ENCODE results near the gene OSBPL9.

DNA sequence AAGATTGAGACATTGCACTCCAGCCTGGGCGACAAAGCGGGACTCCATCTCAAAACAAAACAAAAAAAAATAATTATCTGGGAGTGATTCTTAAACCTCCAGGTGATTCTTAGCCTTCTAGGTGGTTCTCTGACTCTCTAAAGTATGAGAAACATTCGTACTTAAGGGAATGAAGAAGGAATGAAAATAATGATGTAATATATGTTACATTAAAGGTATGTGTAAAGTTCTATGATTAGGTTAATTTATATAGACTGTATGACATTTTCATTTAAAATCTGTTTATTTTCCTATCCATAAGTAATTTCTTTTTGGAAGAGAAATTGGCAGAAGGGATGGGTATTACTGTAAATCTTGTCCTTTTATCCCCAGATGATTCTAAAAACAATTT lies 34.7 kb downstream of the OSBPL9 start:
- TF ChIP-seq, protein P1, sequence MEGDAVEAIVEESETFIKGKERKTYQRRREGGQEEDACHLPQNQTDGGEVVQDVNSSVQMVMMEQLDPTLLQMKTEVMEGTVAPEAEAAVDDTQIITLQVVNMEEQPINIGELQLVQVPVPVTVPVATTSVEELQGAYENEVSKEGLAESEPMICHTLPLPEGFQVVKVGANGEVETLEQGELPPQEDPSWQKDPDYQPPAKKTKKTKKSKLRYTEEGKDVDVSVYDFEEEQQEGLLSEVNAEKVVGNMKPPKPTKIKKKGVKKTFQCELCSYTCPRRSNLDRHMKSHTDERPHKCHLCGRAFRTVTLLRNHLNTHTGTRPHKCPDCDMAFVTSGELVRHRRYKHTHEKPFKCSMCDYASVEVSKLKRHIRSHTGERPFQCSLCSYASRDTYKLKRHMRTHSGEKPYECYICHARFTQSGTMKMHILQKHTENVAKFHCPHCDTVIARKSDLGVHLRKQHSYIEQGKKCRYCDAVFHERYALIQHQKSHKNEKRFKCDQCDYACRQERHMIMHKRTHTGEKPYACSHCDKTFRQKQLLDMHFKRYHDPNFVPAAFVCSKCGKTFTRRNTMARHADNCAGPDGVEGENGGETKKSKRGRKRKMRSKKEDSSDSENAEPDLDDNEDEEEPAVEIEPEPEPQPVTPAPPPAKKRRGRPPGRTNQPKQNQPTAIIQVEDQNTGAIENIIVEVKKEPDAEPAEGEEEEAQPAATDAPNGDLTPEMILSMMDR (conservative IDR thresholded peaks at IDR 0.05; ENCODE audit: low read depth in 2 of 2): no peak
- TF ChIP-seq POLR2AphosphoS5 (IDR thresholded peaks at IDR 0.05; ENCODE audit: low read depth) (no peak), CREB1 (CRISPR knock-in tag; IDR thresholded peaks at IDR 0.05; ENCODE audit: low read depth) (no peak), EZH2 (IDR thresholded peaks at IDR 0.05; ENCODE audit: low read depth, unreplicated experiment) (no peak), JUNB (IDR thresholded peaks at IDR 0.05; ENCODE audit: unreplicated experiment) (no peak), EZH2phosphoT487 (IDR thresholded peaks at IDR 0.05; ENCODE audit: unreplicated experiment) (no peak), ZNF331 (CRISPR knock-in tag; IDR thresholded peaks at IDR 0.05; ENCODE audit: low read depth) (no peak), STAT1 (IDR thresholded peaks at IDR 0.05; ENCODE audit: unreplicated experiment) (no peak), ZNF114 (CRISPR knock-in tag; IDR thresholded peaks at IDR 0.05) (no peak)
- TF ChIP-seq, protein P2, sequence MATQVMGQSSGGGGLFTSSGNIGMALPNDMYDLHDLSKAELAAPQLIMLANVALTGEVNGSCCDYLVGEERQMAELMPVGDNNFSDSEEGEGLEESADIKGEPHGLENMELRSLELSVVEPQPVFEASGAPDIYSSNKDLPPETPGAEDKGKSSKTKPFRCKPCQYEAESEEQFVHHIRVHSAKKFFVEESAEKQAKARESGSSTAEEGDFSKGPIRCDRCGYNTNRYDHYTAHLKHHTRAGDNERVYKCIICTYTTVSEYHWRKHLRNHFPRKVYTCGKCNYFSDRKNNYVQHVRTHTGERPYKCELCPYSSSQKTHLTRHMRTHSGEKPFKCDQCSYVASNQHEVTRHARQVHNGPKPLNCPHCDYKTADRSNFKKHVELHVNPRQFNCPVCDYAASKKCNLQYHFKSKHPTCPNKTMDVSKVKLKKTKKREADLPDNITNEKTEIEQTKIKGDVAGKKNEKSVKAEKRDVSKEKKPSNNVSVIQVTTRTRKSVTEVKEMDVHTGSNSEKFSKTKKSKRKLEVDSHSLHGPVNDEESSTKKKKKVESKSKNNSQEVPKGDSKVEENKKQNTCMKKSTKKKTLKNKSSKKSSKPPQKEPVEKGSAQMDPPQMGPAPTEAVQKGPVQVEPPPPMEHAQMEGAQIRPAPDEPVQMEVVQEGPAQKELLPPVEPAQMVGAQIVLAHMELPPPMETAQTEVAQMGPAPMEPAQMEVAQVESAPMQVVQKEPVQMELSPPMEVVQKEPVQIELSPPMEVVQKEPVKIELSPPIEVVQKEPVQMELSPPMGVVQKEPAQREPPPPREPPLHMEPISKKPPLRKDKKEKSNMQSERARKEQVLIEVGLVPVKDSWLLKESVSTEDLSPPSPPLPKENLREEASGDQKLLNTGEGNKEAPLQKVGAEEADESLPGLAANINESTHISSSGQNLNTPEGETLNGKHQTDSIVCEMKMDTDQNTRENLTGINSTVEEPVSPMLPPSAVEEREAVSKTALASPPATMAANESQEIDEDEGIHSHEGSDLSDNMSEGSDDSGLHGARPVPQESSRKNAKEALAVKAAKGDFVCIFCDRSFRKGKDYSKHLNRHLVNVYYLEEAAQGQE (IDR thresholded peaks at IDR 0.05; ENCODE audit: unreplicated experiment): no peak
- TF ChIP-seq, protein P3, sequence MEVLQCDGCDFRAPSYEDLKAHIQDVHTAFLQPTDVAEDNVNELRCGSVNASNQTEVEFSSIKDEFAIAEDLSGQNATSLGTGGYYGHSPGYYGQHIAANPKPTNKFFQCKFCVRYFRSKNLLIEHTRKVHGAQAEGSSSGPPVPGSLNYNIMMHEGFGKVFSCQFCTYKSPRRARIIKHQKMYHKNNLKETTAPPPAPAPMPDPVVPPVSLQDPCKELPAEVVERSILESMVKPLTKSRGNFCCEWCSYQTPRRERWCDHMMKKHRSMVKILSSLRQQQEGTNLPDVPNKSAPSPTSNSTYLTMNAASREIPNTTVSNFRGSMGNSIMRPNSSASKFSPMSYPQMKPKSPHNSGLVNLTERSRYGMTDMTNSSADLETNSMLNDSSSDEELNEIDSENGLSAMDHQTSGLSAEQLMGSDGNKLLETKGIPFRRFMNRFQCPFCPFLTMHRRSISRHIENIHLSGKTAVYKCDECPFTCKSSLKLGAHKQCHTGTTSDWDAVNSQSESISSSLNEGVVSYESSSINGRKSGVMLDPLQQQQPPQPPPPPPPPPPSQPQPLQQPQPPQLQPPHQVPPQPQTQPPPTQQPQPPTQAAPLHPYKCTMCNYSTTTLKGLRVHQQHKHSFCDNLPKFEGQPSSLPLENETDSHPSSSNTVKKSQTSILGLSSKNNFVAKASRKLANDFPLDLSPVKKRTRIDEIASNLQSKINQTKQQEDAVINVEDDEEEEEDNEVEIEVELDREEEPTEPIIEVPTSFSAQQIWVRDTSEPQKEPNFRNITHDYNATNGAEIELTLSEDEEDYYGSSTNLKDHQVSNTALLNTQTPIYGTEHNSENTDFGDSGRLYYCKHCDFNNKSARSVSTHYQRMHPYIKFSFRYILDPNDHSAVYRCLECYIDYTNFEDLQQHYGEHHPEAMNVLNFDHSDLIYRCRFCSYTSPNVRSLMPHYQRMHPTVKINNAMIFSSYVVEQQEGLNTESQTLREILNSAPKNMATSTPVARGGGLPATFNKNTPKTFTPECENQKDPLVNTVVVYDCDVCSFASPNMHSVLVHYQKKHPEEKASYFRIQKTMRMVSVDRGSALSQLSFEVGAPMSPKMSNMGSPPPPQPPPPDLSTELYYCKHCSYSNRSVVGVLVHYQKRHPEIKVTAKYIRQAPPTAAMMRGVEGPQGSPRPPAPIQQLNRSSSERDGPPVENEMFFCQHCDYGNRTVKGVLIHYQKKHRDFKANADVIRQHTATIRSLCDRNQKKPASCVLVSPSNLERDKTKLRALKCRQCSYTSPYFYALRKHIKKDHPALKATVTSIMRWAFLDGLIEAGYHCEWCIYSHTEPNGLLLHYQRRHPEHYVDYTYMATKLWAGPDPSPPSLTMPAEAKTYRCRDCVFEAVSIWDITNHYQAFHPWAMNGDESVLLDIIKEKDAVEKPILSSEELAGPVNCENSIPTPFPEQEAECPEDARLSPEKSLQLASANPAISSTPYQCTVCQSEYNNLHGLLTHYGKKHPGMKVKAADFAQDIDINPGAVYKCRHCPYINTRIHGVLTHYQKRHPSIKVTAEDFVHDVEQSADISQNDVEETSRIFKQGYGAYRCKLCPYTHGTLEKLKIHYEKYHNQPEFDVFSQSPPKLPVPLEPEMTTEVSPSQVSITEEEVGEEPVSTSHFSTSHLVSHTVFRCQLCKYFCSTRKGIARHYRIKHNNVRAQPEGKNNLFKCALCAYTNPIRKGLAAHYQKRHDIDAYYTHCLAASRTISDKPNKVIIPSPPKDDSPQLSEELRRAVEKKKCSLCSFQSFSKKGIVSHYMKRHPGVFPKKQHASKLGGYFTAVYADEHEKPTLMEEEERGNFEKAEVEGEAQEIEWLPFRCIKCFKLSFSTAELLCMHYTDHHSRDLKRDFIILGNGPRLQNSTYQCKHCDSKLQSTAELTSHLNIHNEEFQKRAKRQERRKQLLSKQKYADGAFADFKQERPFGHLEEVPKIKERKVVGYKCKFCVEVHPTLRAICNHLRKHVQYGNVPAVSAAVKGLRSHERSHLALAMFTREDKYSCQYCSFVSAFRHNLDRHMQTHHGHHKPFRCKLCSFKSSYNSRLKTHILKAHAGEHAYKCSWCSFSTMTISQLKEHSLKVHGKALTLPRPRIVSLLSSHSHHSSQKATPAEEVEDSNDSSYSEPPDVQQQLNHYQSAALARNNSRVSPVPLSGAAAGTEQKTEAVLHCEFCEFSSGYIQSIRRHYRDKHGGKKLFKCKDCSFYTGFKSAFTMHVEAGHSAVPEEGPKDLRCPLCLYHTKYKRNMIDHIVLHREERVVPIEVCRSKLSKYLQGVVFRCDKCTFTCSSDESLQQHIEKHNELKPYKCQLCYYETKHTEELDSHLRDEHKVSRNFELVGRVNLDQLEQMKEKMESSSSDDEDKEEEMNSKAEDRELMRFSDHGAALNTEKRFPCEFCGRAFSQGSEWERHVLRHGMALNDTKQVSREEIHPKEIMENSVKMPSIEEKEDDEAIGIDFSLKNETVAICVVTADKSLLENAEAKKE (CRISPR knock-in tag; IDR thresholded peaks at IDR 0.05): no peak
